Panc1 (cell line): ENCODE measurements around the gene GTSE1. TPM values are rescaled to one million over a fixed set of nuclear protein-coding genes. Genes with fewer than 3 reads are reported as not detected.

Source experiments
- ATAC-seq: fragments of 200-7000 bp; cut with Tn5 transposase; 2 replicates; pipeline ENCODE4 v1.9.1; 2020; ENCODE audit warnings: mild to moderate bottlenecking, moderate library complexity
- BruUV-seq: library from RNA; stranded (reverse); fragments of 400-500 nt; replicated peaks from 2 replicates; lab custom pipeline; 2021; lab: Mats Ljungman, UMichigan
- CTCF ChIA-PET: fragments of 300-600 bp; sonication (Branson Sonifier 250); formaldehyde crosslinking; loops from one replicate; lab custom pipeline; 2022; ENCODE audit warnings: antibody characterized with exemption; lab: Charles Lee
- POLR2A ChIA-PET: fragments of 300-600 bp; sonication (Branson Sonifier 250); formaldehyde crosslinking; loops from one replicate; lab custom pipeline; 2022; ENCODE audit warnings: antibody characterized with exemption; lab: Charles Lee
- DNase-seq: peaks from one replicate; pipeline ENCODE4 v3.0.0-alpha.2; 2010; ENCODE audit warnings: low read depth, low spot score
- H3K27ac ChIP-seq: 2 replicates; pipeline ENCODE4 v1.5.1; 2011; ENCODE audit warnings: mild to moderate bottlenecking, low read length, inconsistent platforms
- H3K27me3 ChIP-seq: fragments of 200-500 bp; sonication (Bioruptor generic); 2 replicates; pipeline ENCODE4 v1.6.0; 2014; ENCODE audit warnings: low read length, inconsistent platforms; ENCODE audit not compliant: control insufficient read depth, insufficient read depth
- H3K36me3 ChIP-seq: fragments of 200-500 bp; sonication (Bioruptor generic); 2 replicates; pipeline ENCODE4 v1.5.1; 2014; ENCODE audit warnings: inconsistent platforms, mild to moderate bottlenecking, low read length, moderate library complexity; ENCODE audit not compliant: control insufficient read depth, insufficient read depth
- H3K4me1 ChIP-seq: 2 replicates; pipeline ENCODE4 v1.5.1; 2011; ENCODE audit warnings: inconsistent platforms, mild to moderate bottlenecking, low read length, moderate library complexity; ENCODE audit not compliant: control insufficient read depth, insufficient read depth
- H3K4me3 ChIP-seq, 2 experiments: 2 replicates each; pipeline ENCODE4 v1.5.1; 2011 to 2012; ENCODE audit warnings: low read depth in 2 of 2, low read length in 2 of 2, mild to moderate bottlenecking in 2 of 2, inconsistent platforms in 1 of 2, moderate library complexity in 1 of 2
- H3K9me3 ChIP-seq: fragments of 200-500 bp; sonication (Bioruptor generic); 2 replicates; pipeline ENCODE4 v1.5.1; 2014; ENCODE audit warnings: low read depth, mild to moderate bottlenecking, inconsistent platforms, low read length, moderate library complexity; ENCODE audit not compliant: control insufficient read depth, insufficient read depth
- CTCF ChIP-seq: fragments of 450-650 bp; IDR thresholded peaks from 2 replicates; pipeline ENCODE4 v1.5.1; 2017; ENCODE audit warnings: mild to moderate bottlenecking
- POLR2AphosphoS5 ChIP-seq: IDR thresholded peaks from 2 replicates; pipeline ENCODE4 v1.6.1; 2012; ENCODE audit warnings: mild to moderate bottlenecking, low read depth, low read length, moderate library complexity
- REST ChIP-seq, 2 experiments: IDR thresholded peaks; 2 replicates each; pipeline ENCODE4 v1.6.1; 2011 to 2012; ENCODE audit warnings: low read depth in 2 of 2, control low read depth in 1 of 2, low read length in 1 of 2, mild to moderate bottlenecking in 1 of 2, moderate library complexity in 1 of 2; ENCODE audit not compliant: insufficient read depth in 1 of 2
- SIN3A ChIP-seq: IDR thresholded peaks from 2 replicates; pipeline ENCODE4 v1.6.1; 2012; ENCODE audit warnings: low read depth, mild to moderate bottlenecking, low read length, moderate library complexity, borderline replicate concordance; ENCODE audit not compliant: insufficient read depth
- TCF7L2 ChIP-seq: IDR thresholded peaks from 2 replicates; pipeline ENCODE4 v1.6.1; 2011; ENCODE audit warnings: mild to moderate bottlenecking, low read depth, low read length, inconsistent platforms
- in situ Hi-C: cut with HindIII; loops from 2 replicates; pipeline ENCODE4 v1.10.0; 2016; ENCODE audit warnings: low sequenced_read_pairs, low pct_unique_long_range_greater_than_20kb
- intact Hi-C: fragments of 100-400 bp; cut with micrococcal nuclease; formaldehyde crosslinking; loops from one replicate; pipeline ENCODE4 v1.10.0; 2022; ENCODE audit not compliant: unreplicated experiment
- total RNA-seq: library from RNA; stranded (reverse); gene quantifications from one replicate; pipeline ENCODE4 v1.2.1, GENCODE V29; 2021; ENCODE audit not compliant: unreplicated experiment

GTSE1 gene
- total RNA-seq, 1 experiment from 2014 or later, result 36.2 TPM

GRCh38 chr22:46320716-46321386, 24.2 kb downstream of the GTSE1 start:
- Histone ChIP-seq H3K36me3 (peaks cover 4% of the 10 kb centered on the region; the same call in 1 of the 2 replicates), H3K4me1 (no peaks in the 10 kb centered on the region), H3K27ac (no peak overlapping the region), H3K9me3 (no peaks in the 10 kb centered on the region), H3K4me3 (no peak overlapping the region), H3K27me3 (no peaks in the 10 kb centered on the region)
- no peak for ATAC-seq
- POLR2A ChIA-PET, result no interaction called here
- BruUV-seq, result no TSS peak
- CTCF ChIA-PET, result no interaction called here
- in situ Hi-C loops, result loop anchor here (25.0 kb wide), 1 partner anchor 309 kb away; no protein-coding TSS in a partner anchor
- DNase-seq, result no peak
- intact Hi-C loops, result no loop called here
- no peak for TF ChIP-seq POLR2AphosphoS5
- no peak for TF ChIP-seq TCF7L2
- TF ChIP-seq CTCF, result no peak
- no peak for TF ChIP-seq SIN3A
- TF ChIP-seq REST (IDR thresholded peaks at IDR 0.05; ENCODE audit: insufficient read depth in 1 of 2, low read depth in 2 of 2, low read length in 1 of 2), result no peak

- Histone ChIP-seq H3K4me1 (no peaks in the 10 kb centered on the region), H3K9me3 (no peaks in the 10 kb centered on the region), H3K4me3 (no peak overlapping the region), H3K27me3 (no peaks in the 10 kb centered on the region), H3K36me3 (peaks cover 5% of the 10 kb centered on the region), H3K27ac (no peak overlapping the region)
- DNase-seq (no peak), ATAC-seq (no peak)
- POLR2A ChIA-PET, result no interaction called here
- no TSS peak for BruUV-seq
- in situ Hi-C loops (loop anchor here (25.0 kb wide), 1 partner anchor 310 kb away; no protein-coding TSS in a partner anchor), intact Hi-C loops (no loop called here)
- no peak for TF ChIP-seq CTCF
- TF ChIP-seq SIN3A, result no peak
- TF ChIP-seq TCF7L2, result no peak
- TF ChIP-seq POLR2AphosphoS5, result no peak
- TF ChIP-seq REST (IDR thresholded peaks at IDR 0.05; ENCODE audit: insufficient read depth in 1 of 2, low read depth in 2 of 2, low read length in 1 of 2), result no peak
- CTCF ChIA-PET, result no interaction called here
Observed at GRCh38 chr22:46322711-46323110, 26.0 kb downstream of the GTSE1 start.
